ENCODE results near the gene TBK1. TPM values are rescaled to one million over a fixed set of nuclear protein-coding genes. Genes with fewer than 3 reads are reported as not detected.

Gene TBK1
- total and polyA plus RNA-seq, 2 of the 4 experiments (the other 2 are of a cell fraction), result 9.9 to 11.6 TPM

DNA sequence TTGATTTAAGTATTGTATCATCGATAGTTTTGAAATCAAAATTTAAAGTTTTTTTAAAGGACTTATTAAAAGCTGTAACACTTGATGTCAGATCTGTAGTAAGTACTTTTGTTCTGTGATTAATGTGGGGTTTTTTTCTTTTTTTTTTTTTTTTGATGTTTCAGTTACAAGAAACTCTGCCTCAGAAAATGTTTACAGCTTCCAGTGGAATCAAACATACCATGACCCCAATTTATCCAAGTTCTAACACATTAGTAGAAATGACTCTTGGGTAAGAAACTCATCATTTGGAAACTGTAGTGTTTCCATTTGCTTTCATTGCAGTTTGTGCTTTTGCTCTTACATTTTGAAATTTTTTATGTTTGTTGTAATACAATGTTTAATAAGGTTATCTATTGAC is 45.6 kb downstream of the TBK1 start:
- Histone ChIP-seq H3K36me3 (ENCODE audit: control insufficient read depth, insufficient read depth, low read length) (peaks cover 29% of the 10 kb centered on the region), H4K8ac (ENCODE audit: low read depth in 2 of 2, low read length in 2 of 2) (no peak overlapping the region), H3K4ac (ENCODE audit: low read depth, low read length) (no peak overlapping the region), H3K27ac (ENCODE audit: insufficient read depth, low read length) (no peak overlapping the region), H2AK9ac (replicated peaks; ENCODE audit: low read depth, low read length, poor library complexity) (no peak overlapping the region), H3K18ac (ENCODE audit: low read depth, low read length) (no peak overlapping the region), H2AK5ac (ENCODE audit: low read depth, low read length) (no peak overlapping the region), H2BK120ac (ENCODE audit: low read depth, low read length) (no peak overlapping the region), H2BK5ac (ENCODE audit: low read depth, low read length, poor library complexity, severe bottlenecking) (no peak overlapping the region), H4K91ac (ENCODE audit: insufficient read depth, low read depth, low read length) (no peak overlapping the region), H3K56ac (ENCODE audit: extremely low read depth, insufficient read depth, low read length) (no peak overlapping the region), H3K4me2 (ENCODE audit: low read depth, low read length) (no peak overlapping the region), H3K9ac (ENCODE audit: low read depth, low read length) (no peak overlapping the region), H3K14ac (replicated peaks; ENCODE audit: low read depth, low read length) (no peak overlapping the region), H3K4me1 (ENCODE audit: control insufficient read depth, insufficient read depth, low read length) (no peaks in the 10 kb centered on the region), H4K20me1 (ENCODE audit: insufficient read depth, low read length) (no peaks in the 10 kb centered on the region), H2BK15ac (ENCODE audit: low read depth, low read length) (no peak overlapping the region), H3K4me3 (ENCODE audit: insufficient read depth, low read depth, low read length) (no peak overlapping the region), H4K5ac (ENCODE audit: low read depth, low read length) (no peak overlapping the region), H2AFZ (replicated peaks; ENCODE audit: low read length, poor library complexity) (no peak overlapping the region), H3K27me3 (ENCODE audit: control insufficient read depth, insufficient read depth, low read length) (no peaks in the 10 kb centered on the region), H3K9me3 (ENCODE audit: control insufficient read depth, insufficient read depth, low read length) (no peaks in the 10 kb centered on the region), H3K9me1 (ENCODE audit: insufficient read depth, low read length) (no peaks in the 10 kb centered on the region), H3K23ac (ENCODE audit: low read depth, low read length) (no peak overlapping the region), H3K79me1 (ENCODE audit: low read depth in 1 of 2, low read length in 2 of 2) (no peaks in the 10 kb centered on the region; a peak in 1 of 4 replicates), H2BK20ac (ENCODE audit: low read depth, low read length) (no peak overlapping the region)
- POLR2A ChIA-PET (ENCODE audit: unreplicated experiment), result no interaction called here
- intact Hi-C loops (cut with micrococcal nuclease) (loop anchor here (5.0 kb wide), 1 partner anchor 65 kb away; no protein-coding TSS in a partner anchor), dilution Hi-C loops (cut with HindIII; ENCODE audit: low sequenced_read_pairs, unreplicated experiment) (no loop called here), in situ Hi-C loops (cut with MboI; ENCODE audit: low sequenced_read_pairs) (no loop called here)
- no CpG with 5 or more reads among the region's 1 CpG for WGBS, 2 experiments (ENCODE audit: extremely low coverage in 2 of 2, insufficient read length in 1 of 2)
- no peak for DNase-seq
- TF ChIP-seq RCOR1 (IDR thresholded peaks at IDR 0.05; ENCODE audit: insufficient replicate concordance, low read length), result no peak
- TF ChIP-seq, protein P1, sequence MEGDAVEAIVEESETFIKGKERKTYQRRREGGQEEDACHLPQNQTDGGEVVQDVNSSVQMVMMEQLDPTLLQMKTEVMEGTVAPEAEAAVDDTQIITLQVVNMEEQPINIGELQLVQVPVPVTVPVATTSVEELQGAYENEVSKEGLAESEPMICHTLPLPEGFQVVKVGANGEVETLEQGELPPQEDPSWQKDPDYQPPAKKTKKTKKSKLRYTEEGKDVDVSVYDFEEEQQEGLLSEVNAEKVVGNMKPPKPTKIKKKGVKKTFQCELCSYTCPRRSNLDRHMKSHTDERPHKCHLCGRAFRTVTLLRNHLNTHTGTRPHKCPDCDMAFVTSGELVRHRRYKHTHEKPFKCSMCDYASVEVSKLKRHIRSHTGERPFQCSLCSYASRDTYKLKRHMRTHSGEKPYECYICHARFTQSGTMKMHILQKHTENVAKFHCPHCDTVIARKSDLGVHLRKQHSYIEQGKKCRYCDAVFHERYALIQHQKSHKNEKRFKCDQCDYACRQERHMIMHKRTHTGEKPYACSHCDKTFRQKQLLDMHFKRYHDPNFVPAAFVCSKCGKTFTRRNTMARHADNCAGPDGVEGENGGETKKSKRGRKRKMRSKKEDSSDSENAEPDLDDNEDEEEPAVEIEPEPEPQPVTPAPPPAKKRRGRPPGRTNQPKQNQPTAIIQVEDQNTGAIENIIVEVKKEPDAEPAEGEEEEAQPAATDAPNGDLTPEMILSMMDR (conservative IDR thresholded peaks at IDR 0.05; ENCODE audit: low read depth, low read length), result no peak
- TF ChIP-seq, protein P2, sequence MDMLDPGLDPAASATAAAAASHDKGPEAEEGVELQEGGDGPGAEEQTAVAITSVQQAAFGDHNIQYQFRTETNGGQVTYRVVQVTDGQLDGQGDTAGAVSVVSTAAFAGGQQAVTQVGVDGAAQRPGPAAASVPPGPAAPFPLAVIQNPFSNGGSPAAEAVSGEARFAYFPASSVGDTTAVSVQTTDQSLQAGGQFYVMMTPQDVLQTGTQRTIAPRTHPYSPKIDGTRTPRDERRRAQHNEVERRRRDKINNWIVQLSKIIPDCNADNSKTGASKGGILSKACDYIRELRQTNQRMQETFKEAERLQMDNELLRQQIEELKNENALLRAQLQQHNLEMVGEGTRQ (IDR thresholded peaks at IDR 0.05; ENCODE audit: low read depth, low read length), result no peak
- no peak for TF ChIP-seq BHLHE40 (IDR thresholded peaks at IDR 0.05; ENCODE audit: low read depth, low read length)
- TF ChIP-seq RAD21 (IDR thresholded peaks at IDR 0.05; ENCODE audit: low read length), result no peak
- TF ChIP-seq FOS (IDR thresholded peaks at IDR 0.05; ENCODE audit: low read depth, low read length), result no peak
- TF ChIP-seq NFE2L2 (IDR thresholded peaks at IDR 0.05; ENCODE audit: low read depth, low read length), result no peak
- no peak for TF ChIP-seq POLR2A (IDR thresholded peaks at IDR 0.05; ENCODE audit: low read depth, low read length)
- TF ChIP-seq MAZ (IDR thresholded peaks at IDR 0.05; ENCODE audit: borderline replicate concordance, low read depth, low read length), result no peak
- TF ChIP-seq, protein P3, sequence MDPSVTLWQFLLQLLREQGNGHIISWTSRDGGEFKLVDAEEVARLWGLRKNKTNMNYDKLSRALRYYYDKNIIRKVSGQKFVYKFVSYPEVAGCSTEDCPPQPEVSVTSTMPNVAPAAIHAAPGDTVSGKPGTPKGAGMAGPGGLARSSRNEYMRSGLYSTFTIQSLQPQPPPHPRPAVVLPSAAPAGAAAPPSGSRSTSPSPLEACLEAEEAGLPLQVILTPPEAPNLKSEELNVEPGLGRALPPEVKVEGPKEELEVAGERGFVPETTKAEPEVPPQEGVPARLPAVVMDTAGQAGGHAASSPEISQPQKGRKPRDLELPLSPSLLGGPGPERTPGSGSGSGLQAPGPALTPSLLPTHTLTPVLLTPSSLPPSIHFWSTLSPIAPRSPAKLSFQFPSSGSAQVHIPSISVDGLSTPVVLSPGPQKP (IDR thresholded peaks at IDR 0.05; ENCODE audit: borderline replicate concordance, low read depth, low read length), result no peak
- TF ChIP-seq SMC3 (IDR thresholded peaks at IDR 0.05; ENCODE audit: low read depth, low read length), result no peak
- TF ChIP-seq MXI1 (IDR thresholded peaks at IDR 0.05; ENCODE audit: borderline replicate concordance, low read depth, low read length), result no peak
- TF ChIP-seq CHD1 (IDR thresholded peaks at IDR 0.05; ENCODE audit: low read depth, low read length), result no peak
- TF ChIP-seq RFX5 (IDR thresholded peaks at IDR 0.05; ENCODE audit: low read depth, low read length), result no peak
- TF ChIP-seq MAFK (IDR thresholded peaks at IDR 0.05; ENCODE audit: low read depth, low read length), result no peak
- TF ChIP-seq CEBPB (IDR thresholded peaks at IDR 0.05; ENCODE audit: low read depth, low read length), result no peak
- CTCF ChIA-PET, result no interaction called here
- ATAC-seq (ENCODE audit: low read depth), result no peak
- BruUV-seq (replicated peaks), result no TSS peak

All from IMR-90 (cell line).